HG03060 (cell line): ENCODE measurements around the gene CSTF3.
"Not testable (repeated sequence)": the region's sequence is repeated elsewhere in the genome, so short reads cannot be mapped to it uniquely, and the experiment has no call there.

ENCODE experiments used
- ATAC-seq: cut with Tn5 transposase; IDR thresholded peaks from one replicate; pipeline ENCODE4 v1.9.1; 2021; ENCODE audit warnings: low read depth, moderate number of reproducible peaks; ENCODE audit not compliant: unreplicated experiment

CSTF3 gene

GRCh38 chr11:33162831-33163230, 1.6 kb upstream of the CSTF3 start:
- no peak for ATAC-seq

- no peak for ATAC-seq
These were observed 693 bp downstream of the CSTF3 start for GRCh38 chr11:33160587-33160986.

GRCh38 chr11:33160136-33160535, 1.1 kb downstream of the CSTF3 start:
- ATAC-seq = no peak

GRCh38 chr11:33159378-33159867, 1.9 kb downstream of the CSTF3 start:
- ATAC-seq = not testable (repeated sequence)

GRCh38 chr11:33158596-33159275, 2.5 kb downstream of the CSTF3 start:
- no peak for ATAC-seq

GRCh38 chr11:33157103-33158027, 3.9 kb downstream of the CSTF3 start:
- no peak for ATAC-seq

- no peak for ATAC-seq
These were observed 9.9 kb downstream of the CSTF3 start for GRCh38 chr11:33151399-33151798.

- no peak for ATAC-seq
These were observed 13.7 kb downstream of the CSTF3 start for GRCh38 chr11:33147559-33147958.

GRCh38 chr11:33135768-33136443, 25.4 kb downstream of the CSTF3 start:
- ATAC-seq = no peak

GRCh38 chr11:33135216-33135615, 26.1 kb downstream of the CSTF3 start:
- no peak for ATAC-seq

GRCh38 chr11:33134276-33134675, 27.0 kb downstream of the CSTF3 start:
- ATAC-seq = no peak

GRCh38 chr11:33133761-33134160, 27.5 kb downstream of the CSTF3 start:
- no peak for ATAC-seq

GRCh38 chr11:33132510-33132909, 28.8 kb downstream of the CSTF3 start:
- ATAC-seq = no peak

GRCh38 chr11:33128739-33129138, 32.5 kb downstream of the CSTF3 start:
- ATAC-seq = no peak

GRCh38 chr11:33125611-33126010, 35.7 kb downstream of the CSTF3 start:
- no peak for ATAC-seq

- no peak for ATAC-seq
These were observed 36.3 kb downstream of the CSTF3 start for GRCh38 chr11:33125025-33125424.

- ATAC-seq = not testable (repeated sequence)
These were observed 38.6 kb downstream of the CSTF3 start for GRCh38 chr11:33122696-33123095.

- ATAC-seq = no peak
These were observed 44.7 kb downstream of the CSTF3 start for GRCh38 chr11:33116535-33116934.

GRCh38 chr11:33110083-33110482, 51.2 kb downstream of the CSTF3 start:
- no peak for ATAC-seq

- no peak for ATAC-seq
These were observed 51.9 kb downstream of the CSTF3 start for GRCh38 chr11:33109294-33109895.

GRCh38 chr11:33103836-33104235, 57.4 kb downstream of the CSTF3 start:
- no peak for ATAC-seq
